DMS153 (cell line): ENCODE measurements around the gene AMFR.
"Not testable (repeated sequence)": the region's sequence is repeated elsewhere in the genome, so short reads cannot be mapped to it uniquely, and the experiment has no call there.

Experiments
- DNase-seq: peaks from one replicate; lab custom pipeline; 2025; lab: John Stamatoyannopoulos, UW

The AMFR gene

DNA sequence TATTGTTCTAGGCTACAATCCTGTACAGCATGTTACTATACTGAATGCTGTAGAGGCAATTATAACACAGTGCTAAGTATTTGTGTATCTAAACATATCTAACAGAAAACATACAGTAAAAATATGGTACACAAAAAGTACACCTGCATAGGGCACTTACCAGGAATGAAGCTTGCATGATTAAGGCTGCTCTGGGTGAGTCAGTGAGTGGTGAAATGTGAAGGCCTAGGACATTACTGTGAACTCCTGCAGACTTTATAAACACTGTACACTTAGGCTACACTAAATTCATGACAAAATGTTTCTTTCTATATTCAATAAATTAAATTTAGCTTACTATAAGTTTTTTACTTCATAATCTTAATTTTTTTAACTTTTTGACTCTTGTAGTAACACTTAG lies 37.1 kb downstream of the AMFR start:
- DNase-seq, result no peak

DNA sequence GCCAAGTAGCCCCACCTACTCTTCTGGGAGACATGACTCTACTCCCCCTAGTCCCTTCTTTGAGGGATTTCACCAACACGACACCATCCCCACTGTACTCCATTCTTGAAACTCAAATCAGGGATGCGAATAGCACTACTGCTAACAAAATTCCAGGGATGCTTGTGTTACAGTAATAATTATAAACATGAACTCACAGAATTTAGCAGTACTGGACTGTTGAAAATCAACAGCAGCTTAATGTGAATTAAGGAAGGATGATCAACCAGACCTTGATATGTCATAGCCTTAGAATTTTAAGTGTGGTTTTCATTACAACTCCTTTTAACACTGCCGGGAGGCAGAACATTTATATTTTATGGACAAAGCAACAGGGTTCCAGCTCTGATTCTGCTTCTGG lies 37.9 kb downstream of the AMFR start:
- no peak for DNase-seq

- DNase-seq, result no peak
Measured at GRCh38 chr16:56384074-56384721, 41.1 kb downstream of the AMFR start.

GRCh38 chr16:56382901-56383355 lies 42.4 kb downstream of the AMFR start:
- DNase-seq, result no peak

DNA sequence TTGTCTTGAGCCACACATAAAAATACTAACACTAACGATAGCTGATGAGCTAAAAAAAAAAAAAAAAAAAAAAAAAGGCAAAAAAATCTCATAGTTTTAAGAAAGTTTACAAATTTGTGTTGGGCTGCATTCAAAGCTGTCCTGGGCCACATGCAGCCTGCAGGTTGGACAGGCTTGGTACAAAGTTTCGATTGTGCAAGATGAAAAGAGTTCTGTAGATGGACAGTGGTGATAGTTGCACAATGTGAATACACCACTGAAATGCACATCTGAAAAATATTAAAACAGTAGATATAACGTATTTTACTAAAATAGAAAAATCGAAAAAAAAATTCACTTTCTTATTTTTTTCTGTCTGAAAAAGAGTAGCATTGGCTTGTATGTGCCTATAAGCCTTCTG lies 42.9 kb downstream of the AMFR start:
- no peak for DNase-seq

GRCh38 chr16:56380778-56381485 lies 44.4 kb downstream of the AMFR start:
- not testable (repeated sequence) for DNase-seq

DNA sequence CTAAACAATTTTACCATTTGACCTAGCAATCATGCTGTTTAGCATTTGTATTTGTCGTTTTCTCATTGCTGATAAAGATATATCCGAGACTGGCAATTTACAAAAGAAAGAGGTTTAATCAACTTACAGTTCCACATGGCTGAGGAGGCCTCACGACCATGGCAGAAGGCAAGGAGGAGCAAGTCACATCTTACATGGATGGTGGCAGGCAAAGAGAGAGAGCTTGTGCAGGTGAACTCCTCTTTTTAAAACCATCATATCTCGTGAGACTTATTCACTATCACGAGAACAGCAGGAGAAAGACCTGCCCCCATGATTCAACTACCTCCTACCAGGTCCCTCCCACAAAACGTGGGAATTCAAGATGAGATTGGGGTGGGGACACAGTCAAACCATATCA lies 46.3 kb downstream of the AMFR start:
- DNase-seq, result not testable (repeated sequence)

- not testable (repeated sequence) for DNase-seq
Measured at GRCh38 chr16:56375792-56376191, 49.6 kb downstream of the AMFR start.

- DNase-seq, result no peak
Measured at GRCh38 chr16:56373003-56373402, 52.3 kb downstream of the AMFR start.

DNA sequence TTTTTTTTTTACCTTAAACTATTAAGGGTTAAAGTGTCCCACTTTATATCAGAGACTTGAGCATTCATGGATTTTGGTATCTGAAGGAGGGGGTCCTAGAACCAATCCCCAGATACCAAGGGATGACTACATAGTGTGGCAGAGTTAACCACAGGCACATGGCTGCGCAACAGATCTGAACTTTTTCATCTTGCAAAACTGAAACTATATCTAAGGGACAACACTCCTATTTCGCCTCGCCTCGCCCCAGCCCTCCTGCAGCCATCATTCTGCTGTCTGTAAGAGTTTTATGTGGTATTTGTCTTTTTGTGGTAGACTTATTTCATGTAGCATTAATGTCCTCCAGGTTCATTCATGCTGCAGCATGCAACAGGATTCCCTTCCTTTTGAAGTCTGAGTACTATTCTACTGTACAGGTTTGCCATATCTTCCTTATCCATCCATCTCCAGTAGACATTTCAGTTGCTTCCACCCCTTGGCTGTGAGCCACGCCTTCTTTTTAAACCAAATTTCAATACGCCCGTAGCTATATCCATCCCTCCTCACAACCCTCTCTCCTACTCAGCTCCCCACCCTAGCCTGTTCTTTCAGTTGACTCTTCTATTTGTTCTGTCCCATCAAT lies 53.2 kb downstream of the AMFR start:
- no peak for DNase-seq

DNA sequence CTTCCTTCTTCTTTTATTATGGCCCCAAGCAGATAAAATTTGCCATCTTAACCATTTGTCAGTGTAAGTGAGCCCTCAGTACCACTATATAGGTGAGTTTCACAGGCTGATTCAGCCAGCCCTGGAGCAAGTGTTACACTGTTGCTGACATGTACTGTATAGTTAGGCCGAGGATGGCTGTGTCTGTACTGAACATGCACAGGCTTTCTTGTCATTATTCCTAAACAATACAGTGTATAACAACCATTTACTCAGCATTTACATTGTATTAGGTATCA lies 53.7 kb downstream of the AMFR start:
- DNase-seq, result no peak

- no peak for DNase-seq
Measured at GRCh38 chr16:56370875-56371659, 54.3 kb downstream of the AMFR start.

- DNase-seq, result no peak
Measured at GRCh38 chr16:56370185-56370874, 55.0 kb downstream of the AMFR start.

DNA sequence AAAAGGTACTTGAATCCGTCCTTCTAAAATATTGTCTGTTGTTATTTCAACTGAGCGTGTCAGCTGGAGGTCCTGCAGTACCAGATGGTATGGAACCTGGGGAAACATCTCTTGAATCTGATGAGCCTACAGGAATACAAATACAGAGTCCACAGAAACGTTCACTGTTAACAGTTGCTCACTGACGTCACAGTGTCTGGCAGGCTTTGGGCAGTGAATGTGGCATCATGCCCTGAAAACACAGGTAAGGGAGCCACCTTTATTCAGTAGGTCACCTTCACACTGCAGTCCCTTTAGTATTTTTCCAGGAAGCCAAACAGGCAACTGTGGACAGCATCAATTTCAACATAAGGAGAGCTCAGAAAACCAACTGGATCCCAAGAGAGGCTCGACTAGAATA lies 56.1 kb downstream of the AMFR start:
- DNase-seq, result no peak

DNA sequence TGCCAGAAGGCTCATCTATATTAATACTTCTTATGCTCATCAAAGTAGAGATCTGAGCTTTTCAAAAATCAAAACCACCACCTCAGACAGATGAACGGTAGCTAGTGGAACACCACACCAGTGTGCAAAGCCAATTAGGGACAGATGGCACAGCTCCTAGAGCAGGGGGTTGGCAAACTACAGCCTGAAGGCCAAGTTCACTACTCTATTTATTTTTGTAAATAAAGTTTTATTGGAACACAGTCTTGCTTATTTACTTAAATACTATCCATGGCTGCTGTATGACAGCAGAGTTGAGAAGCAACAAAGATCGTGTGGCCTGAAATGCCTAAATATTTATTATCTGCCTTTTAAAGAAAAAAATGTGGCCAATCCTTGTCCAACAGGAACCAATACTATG lies 56.8 kb downstream of the AMFR start:
- no peak for DNase-seq

DNA sequence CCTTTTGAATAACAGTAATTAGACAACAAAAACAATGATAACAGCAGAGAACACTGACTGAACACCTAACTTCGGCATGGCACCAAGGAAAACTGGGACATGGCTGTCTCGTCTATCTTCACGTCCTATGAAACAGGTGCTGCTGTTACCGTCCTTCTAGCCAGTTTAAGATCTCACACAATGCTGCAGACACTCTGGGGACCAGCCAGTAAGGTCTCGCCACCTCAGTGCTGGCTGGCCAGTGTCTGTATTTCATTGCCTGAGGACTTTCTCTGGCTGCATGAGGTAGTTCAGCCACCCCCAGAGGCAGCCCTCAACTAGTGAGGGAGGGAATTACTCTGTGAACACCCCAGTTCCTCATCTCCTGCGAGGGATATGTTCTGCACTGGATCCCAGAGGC lies 57.6 kb downstream of the AMFR start:
- DNase-seq, result no peak

DNA sequence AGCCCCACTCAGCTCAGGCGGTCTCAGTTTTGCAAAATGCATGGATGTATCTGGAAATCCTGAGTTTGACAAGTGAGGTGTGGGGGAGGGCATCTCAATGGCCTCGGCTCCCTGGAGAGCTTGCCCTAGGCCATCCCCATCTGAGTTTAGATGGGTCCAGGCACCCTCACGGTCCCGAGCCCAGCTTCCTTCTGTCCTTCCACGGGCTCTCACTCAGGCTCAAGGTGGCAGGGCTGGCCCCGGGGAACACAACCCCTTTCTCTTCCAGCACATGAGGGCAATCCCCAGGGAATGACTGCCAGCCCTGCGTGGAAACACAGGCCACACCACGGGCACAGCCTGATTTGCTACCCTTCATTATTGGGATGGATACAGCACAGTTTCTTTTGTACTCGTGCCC lies 58.4 kb downstream of the AMFR start:
- no peak for DNase-seq

DNA sequence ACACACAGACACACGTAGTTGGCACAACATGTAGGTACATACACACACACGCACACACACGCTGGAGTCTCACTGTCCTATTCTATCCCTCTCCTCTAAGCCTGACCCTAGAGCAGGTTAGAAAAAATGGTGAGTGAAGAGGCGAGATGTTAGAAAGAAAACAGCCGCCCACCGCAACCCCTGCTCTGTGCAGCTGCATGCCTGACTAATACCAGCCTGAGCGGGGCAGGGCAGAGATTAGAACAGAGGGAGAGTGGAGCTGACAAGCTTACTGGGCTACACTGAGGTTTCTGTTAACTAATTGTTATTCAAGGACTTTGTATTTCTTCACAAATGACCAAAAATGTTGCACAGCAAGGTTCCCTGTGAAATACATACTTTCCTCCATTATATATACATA lies 59.8 kb downstream of the AMFR start:
- DNase-seq, result no peak

GRCh38 chr16:56364865-56365264 lies 60.5 kb downstream of the AMFR start:
- no peak for DNase-seq

DNA sequence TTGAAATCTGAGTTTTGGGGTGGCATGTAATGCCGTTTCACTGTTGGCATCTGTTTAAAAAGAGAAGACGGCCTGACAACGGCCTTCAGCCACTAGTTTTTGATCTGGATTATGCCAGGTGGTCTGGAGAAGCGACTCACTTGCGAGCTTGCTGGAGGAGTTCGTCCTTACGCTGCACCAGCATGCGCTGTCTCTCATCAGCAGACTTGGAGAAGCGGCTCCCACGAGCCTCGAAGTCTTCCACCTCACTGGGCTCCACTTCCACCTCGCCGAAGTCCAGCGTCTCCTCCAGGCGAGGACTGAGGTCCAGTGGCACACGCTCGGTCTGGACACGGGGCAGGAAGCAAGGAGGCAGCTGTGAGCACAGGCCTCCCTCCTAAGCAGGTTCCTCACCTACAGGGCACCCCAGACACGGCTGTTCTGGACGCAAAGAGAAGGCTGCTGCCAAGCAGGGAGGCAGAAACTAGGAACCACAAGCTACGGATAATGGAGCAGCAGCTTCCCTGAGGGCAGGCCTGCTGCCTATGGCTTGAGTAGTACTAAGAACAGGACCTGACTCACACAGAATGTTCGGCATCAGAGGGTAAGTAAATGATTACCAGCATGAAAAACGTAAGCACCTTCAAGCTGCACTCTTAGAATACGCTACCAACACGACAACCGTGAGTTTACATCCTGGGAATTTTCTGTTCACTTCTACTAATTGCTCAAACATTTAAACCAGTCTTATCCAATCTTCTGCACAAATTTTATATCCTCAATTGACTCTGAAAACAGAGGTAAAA lies 61.4 kb downstream of the AMFR start:
- no peak for DNase-seq

GRCh38 chr16:56363181-56363716 lies 62.1 kb downstream of the AMFR start:
- no peak for DNase-seq
